PC-9 (cell line): Measurements from ENCODE around the gene CEACAM21. TPM values are rescaled to one million over a fixed set of nuclear protein-coding genes. Genes with fewer than 3 reads are reported as not detected.

Experiments
- BruUV-seq: library from RNA; stranded (reverse); fragments of 400-500 nt; replicated peaks from 2 replicates; lab custom pipeline; 2021; lab: Mats Ljungman, UMichigan
- CTCF ChIA-PET: fragments of 300-600 bp; sonication (Branson Sonifier 250); formaldehyde crosslinking; loops from one replicate; lab custom pipeline; 2022; ENCODE audit warnings: antibody characterized with exemption; lab: Charles Lee
- POLR2A ChIA-PET: fragments of 300-600 bp; sonication (Branson Sonifier 250); formaldehyde crosslinking; loops from one replicate; lab custom pipeline; 2022; ENCODE audit warnings: antibody characterized with exemption; ENCODE audit not compliant: unreplicated experiment; lab: Charles Lee
- DNase-seq, 2 experiments: peaks; one replicate each; pipeline versions ENCODE4 v3.0.0 to v3.0.0-alpha.2; 2015 to 2022; ENCODE audit warnings: mixed read lengths in 1 of 2
- H2AFZ ChIP-seq: fragments of 200-600 bp; sonication (generic); 2 replicates; pipeline ENCODE4 v1.8.1; 2017; ENCODE audit warnings: antibody characterized with exemption
- H3F3A ChIP-seq: fragments of 200-600 bp; sonication (generic); 2 replicates; pipeline ENCODE4 v1.8.1; 2017; ENCODE audit warnings: antibody characterized with exemption, mild to moderate bottlenecking, low read depth; ENCODE audit not compliant: insufficient read depth
- H3K27ac ChIP-seq: fragments of 200-600 bp; sonication (generic); 2 replicates; pipeline ENCODE4 v1.6.1; 2016; ENCODE audit warnings: mixed run types
- H3K27me3 ChIP-seq: fragments of 200-600 bp; sonication (generic); 2 replicates; pipeline ENCODE4 v1.6.1; 2016; ENCODE audit warnings: low read depth, mixed run types; ENCODE audit not compliant: insufficient read depth
- H3K36me3 ChIP-seq: fragments of 200-600 bp; sonication (generic); 2 replicates; pipeline ENCODE4 v1.6.1; 2016; ENCODE audit warnings: low read depth, mixed run types
- H3K4me1 ChIP-seq: fragments of 200-600 bp; sonication (generic); replicated peaks from 2 replicates; pipeline ENCODE4 v1.6.1; 2016; ENCODE audit warnings: mixed run types; ENCODE audit not compliant: insufficient read depth
- H3K4me2 ChIP-seq: fragments of 200-600 bp; sonication (generic); 2 replicates; pipeline ENCODE4 v1.6.1; 2017; ENCODE audit warnings: mixed run types
- H3K4me3 ChIP-seq: fragments of 200-600 bp; sonication (generic); 2 replicates; pipeline ENCODE4 v1.6.1; 2016; ENCODE audit warnings: mixed run types
- H3K79me2 ChIP-seq: fragments of 200-600 bp; sonication (generic); 2 replicates; pipeline ENCODE4 v1.6.1; 2017; ENCODE audit warnings: low read depth, mixed run types
- H3K9me2 ChIP-seq: fragments of 200-600 bp; sonication (generic); 2 replicates; pipeline ENCODE4 v1.8.1; 2017; ENCODE audit warnings: mild to moderate bottlenecking; ENCODE audit not compliant: insufficient read depth
- H3K9me3 ChIP-seq: fragments of 200-600 bp; sonication (generic); 2 replicates; pipeline ENCODE4 v1.8.1; 2016; ENCODE audit warnings: low read depth; ENCODE audit not compliant: insufficient read depth
- H4K20me1 ChIP-seq: fragments of 200-600 bp; sonication (generic); 2 replicates; pipeline ENCODE4 v1.8.1; 2017; ENCODE audit not compliant: insufficient read depth
- EZH2 ChIP-seq: fragments of 200-600 bp; sonication (generic); IDR thresholded peaks from 2 replicates; pipeline ENCODE4 v1.8.0; 2017; ENCODE audit warnings: antibody characterized with exemption, low read depth
- intact Hi-C: fragments of 100-400 bp; cut with micrococcal nuclease; formaldehyde crosslinking; loops from one replicate; pipeline ENCODE4 v1.10.0; 2022; ENCODE audit not compliant: unreplicated experiment
- total RNA-seq: library from RNA; stranded (reverse); gene quantifications from 2 replicates; pipeline ENCODE4 v1.2.3, GENCODE V29; 2021
- TF ChIP-seq, protein P1 (sequence below): fragments of 200-600 bp; sonication (generic); conservative IDR thresholded peaks from 2 replicates; pipeline ENCODE4 v1.6.1; 2017; ENCODE audit warnings: mixed run types, antibody characterized with exemption, mild to moderate bottlenecking, moderate library complexity

CEACAM21 gene
- total RNA-seq, 1 experiment from 2014 or later: not detected

DNA sequence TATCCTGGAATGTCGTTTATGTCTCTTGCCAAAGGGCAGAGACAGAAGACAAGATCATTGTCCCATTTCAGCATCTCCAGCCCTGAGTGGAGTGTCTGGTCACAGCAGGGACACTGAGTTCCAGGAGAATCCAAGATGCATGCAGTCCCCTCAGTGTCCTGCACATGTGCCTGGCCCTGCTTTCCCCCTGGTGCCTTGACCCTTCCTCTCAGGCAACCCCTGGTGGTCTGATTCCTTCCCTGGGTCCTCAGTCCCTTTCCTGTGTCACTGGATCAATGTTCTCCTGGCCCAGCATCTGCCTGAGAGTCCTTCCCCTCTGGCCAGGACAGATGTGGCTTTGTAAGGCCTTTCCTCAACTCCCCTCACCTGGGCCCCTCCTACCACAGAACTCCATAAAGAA lies 9.0 kb downstream of the CEACAM21 start:
- H3K27me3 ChIP-seq: no peaks in the 10 kb centered on the region
- no TSS peak for BruUV-seq
- intact Hi-C loops: no loop called here
- H3K9me2 ChIP-seq: no peaks in the 10 kb centered on the region
- DNase-seq: no peak
- TF ChIP-seq, protein P1, sequence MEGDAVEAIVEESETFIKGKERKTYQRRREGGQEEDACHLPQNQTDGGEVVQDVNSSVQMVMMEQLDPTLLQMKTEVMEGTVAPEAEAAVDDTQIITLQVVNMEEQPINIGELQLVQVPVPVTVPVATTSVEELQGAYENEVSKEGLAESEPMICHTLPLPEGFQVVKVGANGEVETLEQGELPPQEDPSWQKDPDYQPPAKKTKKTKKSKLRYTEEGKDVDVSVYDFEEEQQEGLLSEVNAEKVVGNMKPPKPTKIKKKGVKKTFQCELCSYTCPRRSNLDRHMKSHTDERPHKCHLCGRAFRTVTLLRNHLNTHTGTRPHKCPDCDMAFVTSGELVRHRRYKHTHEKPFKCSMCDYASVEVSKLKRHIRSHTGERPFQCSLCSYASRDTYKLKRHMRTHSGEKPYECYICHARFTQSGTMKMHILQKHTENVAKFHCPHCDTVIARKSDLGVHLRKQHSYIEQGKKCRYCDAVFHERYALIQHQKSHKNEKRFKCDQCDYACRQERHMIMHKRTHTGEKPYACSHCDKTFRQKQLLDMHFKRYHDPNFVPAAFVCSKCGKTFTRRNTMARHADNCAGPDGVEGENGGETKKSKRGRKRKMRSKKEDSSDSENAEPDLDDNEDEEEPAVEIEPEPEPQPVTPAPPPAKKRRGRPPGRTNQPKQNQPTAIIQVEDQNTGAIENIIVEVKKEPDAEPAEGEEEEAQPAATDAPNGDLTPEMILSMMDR: no peak
- TF ChIP-seq EZH2: no peak
- no peaks in the 10 kb centered on the region for H3K36me3 ChIP-seq
- no peaks in the 10 kb centered on the region for H3K4me1 ChIP-seq
- H3K27ac ChIP-seq: no peak overlapping the region
- CTCF ChIA-PET: no interaction called here
- POLR2A ChIA-PET: no interaction called here
- no peak overlapping the region for H2AFZ ChIP-seq
- peaks cover 6% of the 10 kb centered on the region; the same call in 1 of the 2 replicates for H3K9me3 ChIP-seq
- H4K20me1 ChIP-seq: no peaks in the 10 kb centered on the region
- no peaks in the 10 kb centered on the region for H3K79me2 ChIP-seq
- H3K4me2 ChIP-seq: no peak overlapping the region
- no peak overlapping the region for H3K4me3 ChIP-seq
- no peaks in the 10 kb centered on the region for H3F3A ChIP-seq

DNA sequence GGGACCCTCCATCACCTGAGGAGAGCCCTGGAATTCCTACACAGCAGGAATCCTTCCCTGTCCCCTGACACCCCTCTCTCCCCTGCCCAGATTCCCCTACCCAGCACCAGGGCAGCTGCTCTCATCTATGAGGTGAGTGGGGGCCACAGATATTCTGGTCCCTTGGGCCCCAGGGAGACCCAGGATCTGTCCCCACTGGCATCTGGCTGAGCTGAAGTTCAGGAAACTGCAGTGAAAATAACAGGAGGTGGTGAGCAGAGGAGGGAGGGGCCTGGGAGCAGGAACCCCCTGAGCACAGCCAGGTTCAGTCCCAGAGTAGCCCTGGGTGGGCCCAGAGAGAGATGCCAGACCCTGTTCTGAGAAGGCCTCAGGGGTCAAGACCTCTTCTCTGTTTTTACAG lies 10.1 kb downstream of the CEACAM21 start:
- no TSS peak for BruUV-seq
- ChIA-PET POLR2A (no interaction called here), CTCF (no interaction called here)
- Histone ChIP-seq H3K36me3 (no peaks in the 10 kb centered on the region), H3K27ac (no peak overlapping the region), H3K9me3 (peaks cover 6% of the 10 kb centered on the region; the same call in 1 of the 2 replicates), H3K4me1 (no peaks in the 10 kb centered on the region), H3K4me3 (no peak overlapping the region), H2AFZ (no peak overlapping the region), H3K27me3 (no peaks in the 10 kb centered on the region), H3F3A (no peaks in the 10 kb centered on the region), H3K9me2 (no peaks in the 10 kb centered on the region), H3K79me2 (no peaks in the 10 kb centered on the region), H4K20me1 (no peaks in the 10 kb centered on the region), H3K4me2 (no peak overlapping the region)
- TF ChIP-seq, protein P1: no peak
- TF ChIP-seq EZH2: no peak
- DNase-seq: no peak
- intact Hi-C loops: no loop called here

DNA sequence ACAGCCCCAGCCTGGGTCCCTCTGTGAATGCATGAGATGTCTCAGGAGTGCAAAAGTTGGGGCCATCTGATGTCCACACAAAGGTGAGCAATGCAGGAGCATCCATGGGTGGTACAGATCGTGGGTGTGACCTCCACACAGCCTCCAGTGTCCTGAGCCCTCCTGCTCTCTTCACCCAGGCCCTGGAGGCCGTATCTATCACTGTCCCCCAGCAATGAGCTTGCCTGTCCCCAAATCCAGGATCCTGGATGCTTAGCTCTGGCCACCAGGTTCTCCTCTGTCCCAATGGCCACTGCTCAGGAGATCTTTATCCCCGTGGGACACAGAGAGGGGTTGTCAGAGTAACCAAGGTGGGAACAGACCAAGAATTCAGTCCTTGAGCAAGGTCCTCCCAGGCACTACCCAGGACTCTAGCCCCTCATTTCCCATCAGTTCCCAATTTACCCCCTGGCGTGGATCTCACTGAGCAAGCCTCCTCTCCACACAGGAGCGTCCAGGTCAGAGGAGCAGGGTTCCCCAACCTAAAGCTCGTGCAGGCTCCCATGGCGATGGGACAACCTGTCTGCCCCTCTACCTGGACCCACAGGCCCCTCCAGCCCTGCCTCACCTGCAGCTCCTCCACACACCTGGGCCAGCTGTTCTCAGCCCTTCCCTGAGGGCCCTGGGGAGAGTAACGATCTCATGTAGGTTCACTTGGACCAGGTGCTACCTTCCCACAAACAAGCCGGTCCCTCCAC lies 11.3 kb downstream of the CEACAM21 start:
- BruUV-seq: no TSS peak
- no peaks in the 10 kb centered on the region for H4K20me1 ChIP-seq
- H3K4me1 ChIP-seq: no peaks in the 10 kb centered on the region
- peaks cover 6% of the 10 kb centered on the region; the same call in 1 of the 2 replicates for H3K9me3 ChIP-seq
- no peaks in the 10 kb centered on the region for H3K9me2 ChIP-seq
- no peaks in the 10 kb centered on the region for H3K36me3 ChIP-seq
- H3K4me3 ChIP-seq: no peak overlapping the region
- H3K79me2 ChIP-seq: no peaks in the 10 kb centered on the region
- H3K4me2 ChIP-seq: no peak overlapping the region
- no peaks in the 10 kb centered on the region for H3F3A ChIP-seq
- intact Hi-C loops: no loop called here
- TF ChIP-seq, protein P1: no peak
- TF ChIP-seq EZH2: no peak
- CTCF ChIA-PET: no interaction called here
- DNase-seq: no peak
- POLR2A ChIA-PET: no interaction called here
- no peak overlapping the region for H2AFZ ChIP-seq
- H3K27me3 ChIP-seq: no peaks in the 10 kb centered on the region
- H3K27ac ChIP-seq: no peak overlapping the region
